Suppressor macrophage (primary cell): ENCODE data around the gene ARL16.
A peak's percentile ranks its signal among the peaks of the same experiment; 100 is the strongest.

Experiments
- DNase-seq, 4 experiments: peaks; one replicate each; pipeline ENCODE4 v3.0.0-alpha.2; 2020 to 2022

ARL16 gene

GRCh38 chr17:81666342-81667191 is 17.0 kb downstream of the ARL16 start, which contains the start of the genes CCDC137 and OXLD1:
TSS of gene CCDC137 (plus strand) at chr17:81666737. CDS start at chr17:81666767, 30 bp downstream.
TSS of gene OXLD1 (minus strand) at chr17:81666605. CDS start at chr17:81666577, 28 bp downstream.
- peak; percentile 97 to 99 (median 98) for DNase-seq

GRCh38 chr17:81666092-81666341 is 17.6 kb downstream of the ARL16 start:
- DNase-seq: peak; percentile 22 to 64 (median 42)

GRCh38 chr17:81665205-81666091 is 18.1 kb downstream of the ARL16 start:
- DNase-seq: peak; percentile 13 to 42 (median 27)

GRCh38 chr17:81664051-81664470 is 19.5 kb downstream of the ARL16 start:
- DNase-seq: no peak

- no peak for DNase-seq
These were observed 21.6 kb downstream of the ARL16 start for GRCh38 chr17:81662002-81662401.

- DNase-seq: no peak
These were observed 23.2 kb downstream of the ARL16 start for GRCh38 chr17:81660441-81660840.

- no peak for DNase-seq
These were observed 24.6 kb downstream of the ARL16 start for GRCh38 chr17:81659038-81659437.

GRCh38 chr17:81656835-81657234 is 26.8 kb downstream of the ARL16 start:
- DNase-seq: peak in 1 of 4 experiments; percentile 18

- DNase-seq: no peak
These were observed 27.4 kb downstream of the ARL16 start, which contains the start of gene PDE6G for GRCh38 chr17:81656118-81656743. TSS of gene PDE6G (minus strand) at chr17:81656542. CDS start at chr17:81653305, 3,237 bp downstream.

- DNase-seq: peak in 3 of 4 experiments; percentile 46 to 66 (median 62)
These were observed 28.0 kb downstream of the ARL16 start for GRCh38 chr17:81655378-81656117.

GRCh38 chr17:81652906-81653771 is 30.5 kb downstream of the ARL16 start:
- no peak for DNase-seq

- no peak for DNase-seq
These were observed 31.9 kb downstream of the ARL16 start for GRCh38 chr17:81651692-81652091.

- DNase-seq: no peak
These were observed 32.6 kb downstream of the ARL16 start for GRCh38 chr17:81650951-81651350.

GRCh38 chr17:81648707-81649085 is 34.9 kb downstream of the ARL16 start:
- no peak for DNase-seq

- DNase-seq: no peak
These were observed 35.4 kb downstream of the ARL16 start for GRCh38 chr17:81648013-81648706.

GRCh38 chr17:81647640-81648012 is 36.0 kb downstream of the ARL16 start:
- DNase-seq: no peak

- no peak for DNase-seq
These were observed 36.6 kb downstream of the ARL16 start for GRCh38 chr17:81646869-81647600.

- DNase-seq: peak in 3 of 4 experiments; percentile 22 to 42 (median 33)
These were observed 38.3 kb downstream of the ARL16 start for GRCh38 chr17:81644976-81645952.

- DNase-seq: no peak
These were observed 39.1 kb downstream of the ARL16 start for GRCh38 chr17:81644496-81644895.
